Measurements from ENCODE around the gene SP5. TPM values are rescaled to one million over a fixed set of nuclear protein-coding genes. Genes with fewer than 3 reads are reported as not detected.
"Not testable (repeated sequence)": the region's sequence is repeated elsewhere in the genome, so short reads cannot be mapped to it uniquely, and the experiment has no call there.

Gene SP5
- total RNA-seq, 1 experiment from 2014 or later, result 0.64 TPM

DNA sequence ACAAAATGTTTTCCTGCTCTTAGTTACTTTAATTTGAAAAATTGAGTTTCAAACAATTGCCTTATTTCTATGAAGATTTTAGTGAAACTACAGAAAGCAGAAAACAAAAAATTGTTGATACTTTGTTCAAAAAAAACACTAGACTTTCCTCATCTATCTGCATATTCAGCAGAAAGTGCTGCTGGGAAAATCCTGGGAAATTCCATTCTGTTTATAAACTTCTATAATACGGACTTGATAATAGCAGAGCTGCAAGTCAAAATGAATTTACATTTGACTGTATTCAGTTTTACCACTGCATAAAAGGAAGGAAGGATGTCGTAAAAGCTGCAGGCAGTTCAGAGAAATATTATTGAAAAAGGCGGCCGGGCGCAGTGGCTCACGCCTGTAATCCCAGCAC lies 30.2 kb downstream of the SP5 start:
- CTCF ChIA-PET, result no interaction called here
- in situ Hi-C loops (cut with HindIII; ENCODE audit: low pct_unique_long_range_greater_than_20kb, low sequenced_read_pairs) (no loop called here), intact Hi-C loops (cut with micrococcal nuclease; ENCODE audit: unreplicated experiment) (no loop called here)
- Histone ChIP-seq H3K4me3 (ENCODE audit: low read depth in 2 of 2, low read length in 2 of 2) (no peak overlapping the region), H3K27me3 (ENCODE audit: control insufficient read depth, insufficient read depth, low read length) (no peaks in the 10 kb centered on the region), H3K27ac (ENCODE audit: low read length) (no peak overlapping the region), H3K36me3 (ENCODE audit: control insufficient read depth, insufficient read depth, low read length) (no peaks in the 10 kb centered on the region), H3K4me1 (ENCODE audit: control insufficient read depth, insufficient read depth, low read length) (no peaks in the 10 kb centered on the region), H3K9me3 (ENCODE audit: control insufficient read depth, insufficient read depth, low read depth, low read length) (no peaks in the 10 kb centered on the region)
- TF ChIP-seq POLR2AphosphoS5 (IDR thresholded peaks at IDR 0.05; ENCODE audit: low read depth, low read length) (no peak), SIN3A (IDR thresholded peaks at IDR 0.05; ENCODE audit: borderline replicate concordance, insufficient read depth, low read depth, low read length) (no peak), TCF7L2 (IDR thresholded peaks at IDR 0.05; ENCODE audit: low read depth, low read length) (no peak)
- TF ChIP-seq, protein P1, sequence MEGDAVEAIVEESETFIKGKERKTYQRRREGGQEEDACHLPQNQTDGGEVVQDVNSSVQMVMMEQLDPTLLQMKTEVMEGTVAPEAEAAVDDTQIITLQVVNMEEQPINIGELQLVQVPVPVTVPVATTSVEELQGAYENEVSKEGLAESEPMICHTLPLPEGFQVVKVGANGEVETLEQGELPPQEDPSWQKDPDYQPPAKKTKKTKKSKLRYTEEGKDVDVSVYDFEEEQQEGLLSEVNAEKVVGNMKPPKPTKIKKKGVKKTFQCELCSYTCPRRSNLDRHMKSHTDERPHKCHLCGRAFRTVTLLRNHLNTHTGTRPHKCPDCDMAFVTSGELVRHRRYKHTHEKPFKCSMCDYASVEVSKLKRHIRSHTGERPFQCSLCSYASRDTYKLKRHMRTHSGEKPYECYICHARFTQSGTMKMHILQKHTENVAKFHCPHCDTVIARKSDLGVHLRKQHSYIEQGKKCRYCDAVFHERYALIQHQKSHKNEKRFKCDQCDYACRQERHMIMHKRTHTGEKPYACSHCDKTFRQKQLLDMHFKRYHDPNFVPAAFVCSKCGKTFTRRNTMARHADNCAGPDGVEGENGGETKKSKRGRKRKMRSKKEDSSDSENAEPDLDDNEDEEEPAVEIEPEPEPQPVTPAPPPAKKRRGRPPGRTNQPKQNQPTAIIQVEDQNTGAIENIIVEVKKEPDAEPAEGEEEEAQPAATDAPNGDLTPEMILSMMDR (IDR thresholded peaks at IDR 0.05), result no peak
- TF ChIP-seq, protein P2, sequence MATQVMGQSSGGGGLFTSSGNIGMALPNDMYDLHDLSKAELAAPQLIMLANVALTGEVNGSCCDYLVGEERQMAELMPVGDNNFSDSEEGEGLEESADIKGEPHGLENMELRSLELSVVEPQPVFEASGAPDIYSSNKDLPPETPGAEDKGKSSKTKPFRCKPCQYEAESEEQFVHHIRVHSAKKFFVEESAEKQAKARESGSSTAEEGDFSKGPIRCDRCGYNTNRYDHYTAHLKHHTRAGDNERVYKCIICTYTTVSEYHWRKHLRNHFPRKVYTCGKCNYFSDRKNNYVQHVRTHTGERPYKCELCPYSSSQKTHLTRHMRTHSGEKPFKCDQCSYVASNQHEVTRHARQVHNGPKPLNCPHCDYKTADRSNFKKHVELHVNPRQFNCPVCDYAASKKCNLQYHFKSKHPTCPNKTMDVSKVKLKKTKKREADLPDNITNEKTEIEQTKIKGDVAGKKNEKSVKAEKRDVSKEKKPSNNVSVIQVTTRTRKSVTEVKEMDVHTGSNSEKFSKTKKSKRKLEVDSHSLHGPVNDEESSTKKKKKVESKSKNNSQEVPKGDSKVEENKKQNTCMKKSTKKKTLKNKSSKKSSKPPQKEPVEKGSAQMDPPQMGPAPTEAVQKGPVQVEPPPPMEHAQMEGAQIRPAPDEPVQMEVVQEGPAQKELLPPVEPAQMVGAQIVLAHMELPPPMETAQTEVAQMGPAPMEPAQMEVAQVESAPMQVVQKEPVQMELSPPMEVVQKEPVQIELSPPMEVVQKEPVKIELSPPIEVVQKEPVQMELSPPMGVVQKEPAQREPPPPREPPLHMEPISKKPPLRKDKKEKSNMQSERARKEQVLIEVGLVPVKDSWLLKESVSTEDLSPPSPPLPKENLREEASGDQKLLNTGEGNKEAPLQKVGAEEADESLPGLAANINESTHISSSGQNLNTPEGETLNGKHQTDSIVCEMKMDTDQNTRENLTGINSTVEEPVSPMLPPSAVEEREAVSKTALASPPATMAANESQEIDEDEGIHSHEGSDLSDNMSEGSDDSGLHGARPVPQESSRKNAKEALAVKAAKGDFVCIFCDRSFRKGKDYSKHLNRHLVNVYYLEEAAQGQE (IDR thresholded peaks at IDR 0.05; ENCODE audit: insufficient read depth in 1 of 2, low read depth in 2 of 2, low read length in 1 of 2), result no peak
- BruUV-seq (replicated peaks), result no TSS peak
- POLR2A ChIA-PET, result no interaction called here
- ATAC-seq (no peak), DNase-seq (ENCODE audit: low read depth, low spot score) (no peak)

DNA sequence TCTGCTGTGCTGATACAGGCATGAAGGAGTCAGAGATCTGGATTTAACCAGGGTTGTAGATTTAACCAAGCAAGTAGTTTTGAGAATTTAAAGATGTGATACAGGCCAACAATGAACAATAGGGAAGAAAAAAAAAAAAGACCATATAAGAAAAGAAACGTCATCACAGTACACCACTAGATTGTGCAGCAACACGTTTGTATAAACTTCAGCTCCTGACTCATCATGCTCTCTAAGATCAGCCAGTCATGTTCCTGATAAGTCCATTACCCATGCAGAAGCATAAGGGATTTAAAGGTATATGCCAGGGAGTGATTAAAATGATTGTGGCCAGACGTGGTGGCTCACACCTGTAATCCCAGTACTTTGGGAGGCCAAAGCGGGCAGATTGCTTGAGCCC lies 32.8 kb downstream of the SP5 start:
- intact Hi-C loops (cut with micrococcal nuclease; ENCODE audit: unreplicated experiment), result no loop called here
- Histone ChIP-seq H3K4me1 (ENCODE audit: control insufficient read depth, insufficient read depth, low read length) (no peaks in the 10 kb centered on the region), H3K27me3 (ENCODE audit: control insufficient read depth, insufficient read depth, low read length) (no peaks in the 10 kb centered on the region), H3K9me3 (ENCODE audit: control insufficient read depth, insufficient read depth, low read depth, low read length) (no peaks in the 10 kb centered on the region), H3K27ac (ENCODE audit: low read length) (no peak overlapping the region), H3K36me3 (ENCODE audit: control insufficient read depth, insufficient read depth, low read length) (no peaks in the 10 kb centered on the region), H3K4me3 (ENCODE audit: low read depth in 2 of 2, low read length in 2 of 2) (no peak overlapping the region)
- TF ChIP-seq, protein P2 (IDR thresholded peaks at IDR 0.05; ENCODE audit: insufficient read depth in 1 of 2, low read depth in 2 of 2, low read length in 1 of 2), result no peak
- no peak for TF ChIP-seq TCF7L2 (IDR thresholded peaks at IDR 0.05; ENCODE audit: low read depth, low read length)
- no peak for TF ChIP-seq POLR2AphosphoS5 (IDR thresholded peaks at IDR 0.05; ENCODE audit: low read depth, low read length)
- TF ChIP-seq, protein P1 (IDR thresholded peaks at IDR 0.05), result no peak
- no peak for TF ChIP-seq SIN3A (IDR thresholded peaks at IDR 0.05; ENCODE audit: borderline replicate concordance, insufficient read depth, low read depth, low read length)
- DNase-seq (ENCODE audit: low read depth, low spot score) (no peak), ATAC-seq (no peak; the same call in 1 of the 2 replicates)
- CTCF ChIA-PET, result no interaction called here
- in situ Hi-C loops (cut with HindIII; ENCODE audit: low pct_unique_long_range_greater_than_20kb, low sequenced_read_pairs), result no loop called here
- no TSS peak for BruUV-seq (replicated peaks)
- POLR2A ChIA-PET, result no interaction called here

DNA sequence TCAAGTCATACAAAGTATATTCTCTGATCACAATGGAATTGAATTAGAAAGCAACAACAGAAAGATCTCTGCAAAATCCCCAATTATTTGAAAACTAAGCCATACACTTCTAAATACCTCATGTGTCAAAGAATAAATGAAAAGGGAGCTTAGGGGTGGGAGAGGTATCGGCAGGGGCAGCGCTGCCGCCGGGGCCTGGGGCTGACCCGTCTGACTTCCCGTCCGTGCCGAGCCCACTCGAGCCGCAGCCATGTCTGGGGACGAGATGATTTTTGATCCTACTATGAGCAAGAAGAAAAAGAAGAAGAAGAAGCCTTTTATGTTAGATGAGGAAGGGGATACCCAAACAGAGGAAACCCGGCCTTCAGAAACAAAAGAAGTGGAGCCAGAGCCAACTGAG lies 36.4 kb downstream of the SP5 start:
- DNase-seq (ENCODE audit: low read depth, low spot score); CTCF ChIA-PET; in situ Hi-C loops (cut with HindIII; ENCODE audit: low pct_unique_long_range_greater_than_20kb, low sequenced_read_pairs); POLR2A ChIA-PET; H3K27ac ChIP-seq (ENCODE audit: low read length); BruUV-seq (replicated peaks); intact Hi-C loops (cut with micrococcal nuclease; ENCODE audit: unreplicated experiment); H3K9me3 ChIP-seq (ENCODE audit: control insufficient read depth, insufficient read depth, low read depth, low read length); H3K36me3 ChIP-seq (ENCODE audit: control insufficient read depth, insufficient read depth, low read length); H3K4me3 ChIP-seq (ENCODE audit: low read depth in 2 of 2, low read length in 2 of 2); H3K4me1 ChIP-seq (ENCODE audit: control insufficient read depth, insufficient read depth, low read length); H3K27me3 ChIP-seq (ENCODE audit: control insufficient read depth, insufficient read depth, low read length): not testable (repeated sequence)
- ATAC-seq, result peak; percentile 73

Measured in Panc1 (cell line).